Common myeloid progenitor, CD34-positive (primary cell): ENCODE results near the gene ZNF526.

Source experiments
- CTCF ChIA-PET: fragments of 350-600 bp; sonication (Branson Sonifier 250); formaldehyde crosslinking; loops from one replicate; lab custom pipeline; 2021; ENCODE audit warnings: antibody characterized with exemption; lab: Charles Lee
- POLR2A ChIA-PET: fragments of 350-600 bp; sonication (Branson Sonifier 250); formaldehyde crosslinking; loops from one replicate; lab custom pipeline; 2021; ENCODE audit warnings: antibody characterized with exemption; lab: Charles Lee
- DNase-seq, 3 donors: peaks; one replicate each; pipeline versions ENCODE4 v3.0.0 to v3.0.0-alpha.2; 2013
- H3K27ac ChIP-seq, 2 experiments: 1 replicate in 1 of 2; 2 replicates in 1 of 2; pipeline ENCODE4 v1.7.0; 2013; ENCODE audit warnings: inconsistent platforms in 2 of 2, low read length in 2 of 2, mild to moderate bottlenecking in 2 of 2, low read depth in 1 of 2, moderate library complexity in 1 of 2; ENCODE audit not compliant: severe bottlenecking in 2 of 2, insufficient read depth in 1 of 2, poor library complexity in 1 of 2
- H3K27me3 ChIP-seq, 5 experiments: replicated peaks in 2 of 5; 1 replicate in 3 of 5; 2 replicates in 2 of 5; pipeline versions ENCODE4 v1.6.1 to v1.7.0; 2013; ENCODE audit warnings: low read length in 4 of 5, mild to moderate bottlenecking in 2 of 5, moderate library complexity in 2 of 5, inconsistent platforms in 1 of 5; ENCODE audit not compliant: insufficient read depth in 5 of 5, control insufficient read depth in 4 of 5
- H3K36me3 ChIP-seq, 4 experiments: 1 replicate in 2 of 4; 2 replicates in 2 of 4; pipeline versions ENCODE4 v1.6.1 to v1.7.0; 2013; ENCODE audit warnings: low read length in 3 of 4, control low read depth in 1 of 4, mild to moderate bottlenecking in 1 of 4; ENCODE audit not compliant: control insufficient read depth in 4 of 4, insufficient read depth in 4 of 4
- H3K4me1 ChIP-seq, 4 experiments: 1 replicate in 3 of 4; 2 replicates in 1 of 4; pipeline versions ENCODE4 v1.6.1 to v1.7.1; 2013; ENCODE audit warnings: low read length in 3 of 4, mild to moderate bottlenecking in 3 of 4, control low read depth in 1 of 4, inconsistent platforms in 1 of 4, moderate library complexity in 1 of 4; ENCODE audit not compliant: control insufficient read depth in 4 of 4, insufficient read depth in 4 of 4; ENCODE audit errors: control extremely low read depth in 1 of 4
- H3K4me3 ChIP-seq, 7 experiments: 1 replicate in 4 of 7; 2 replicates in 3 of 7; pipeline versions ENCODE4 v1.5.1 to v1.7.0; 2013; ENCODE audit warnings: mild to moderate bottlenecking in 7 of 7, low read length in 6 of 7, moderate library complexity in 6 of 7, inconsistent platforms in 2 of 7, low read depth in 2 of 7, control low read depth in 1 of 7; ENCODE audit not compliant: insufficient read depth in 4 of 7, control insufficient read depth in 1 of 7; ENCODE audit errors: extremely low read depth in 1 of 7
- H3K9me3 ChIP-seq, 5 experiments: 1 replicate in 4 of 5; 2 replicates in 1 of 5; pipeline versions ENCODE4 v1.6.1 to v1.7.1; 2013; ENCODE audit warnings: low read length in 4 of 5, mild to moderate bottlenecking in 2 of 5, inconsistent platforms in 1 of 5, low read depth in 1 of 5, moderate library complexity in 1 of 5; ENCODE audit not compliant: control insufficient read depth in 4 of 5, insufficient read depth in 2 of 5; ENCODE audit errors: control extremely low read depth in 1 of 5
- WGBS: methylation state at CpG from one replicate; pipeline ENCODE4 v1.1.5; 2013; ENCODE audit not compliant: insufficient coverage; 5-methylcytosine and 5-hydroxymethylcytosine counted together

The ZNF526 gene

DNA sequence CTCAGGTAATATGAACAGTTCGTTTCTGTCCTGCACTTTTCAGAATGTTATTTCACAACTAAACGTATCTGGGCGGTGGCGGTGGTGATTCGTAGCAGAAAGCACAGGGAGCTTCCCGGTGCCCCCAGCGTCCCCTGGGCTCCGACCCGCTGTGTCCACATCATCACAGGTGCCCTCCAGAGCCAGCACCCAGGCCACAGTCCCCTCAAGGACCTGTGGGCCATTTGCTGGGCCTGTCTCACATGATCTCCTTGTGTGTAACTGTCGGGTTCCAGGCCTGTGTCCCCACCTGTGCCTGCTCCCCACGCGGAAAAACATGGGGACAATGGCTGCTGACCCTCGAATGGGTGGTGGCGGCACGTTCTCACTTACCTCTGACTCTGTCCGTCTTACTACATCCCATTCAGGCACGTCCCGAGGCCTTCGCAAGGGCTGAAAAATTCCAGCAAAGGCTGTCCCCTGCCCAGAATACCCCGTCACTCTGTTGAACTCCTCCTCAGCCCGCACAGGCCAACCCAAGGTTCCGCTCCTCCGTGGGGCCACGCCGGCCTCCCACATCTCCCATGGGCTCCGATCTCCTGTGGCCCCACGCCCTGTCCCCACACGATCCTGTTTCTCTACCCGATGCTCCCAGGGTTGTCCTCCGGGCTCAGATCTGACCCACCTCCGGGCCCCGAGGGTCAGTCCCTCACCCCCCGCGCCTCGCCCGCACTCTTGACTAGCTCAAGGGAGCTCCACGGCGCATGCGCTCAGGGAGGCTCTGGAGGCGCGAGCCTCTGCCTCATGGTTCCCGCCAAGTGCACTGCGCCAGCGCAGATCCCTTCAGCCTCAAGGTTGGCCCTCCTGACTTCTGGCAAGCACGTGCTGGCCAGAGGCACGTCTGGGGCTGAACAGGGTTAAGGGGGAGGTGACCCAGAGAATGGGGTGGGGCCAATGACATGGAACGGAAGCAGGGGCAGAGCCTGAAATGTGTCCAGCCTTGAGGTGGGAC, 23.8 kb upstream of the ZNF526 start:
- no peak overlapping the region for H3K27ac ChIP-seq
- H3K9me3 ChIP-seq, result peaks cover 0 to 3% (median 0%) of the 10 kb centered on the region in 5 experiments
- H3K4me3 ChIP-seq, result no peak overlapping the region
- ChIA-PET POLR2A (no interaction called here), CTCF (interaction anchor here (0.9 to 4.4 kb wide), 3 partner anchors 7 to 16 kb away, joined by 3 to 35 read pairs (median 4); no protein-coding TSS in a partner anchor)
- WGBS, result 96% methylated on average over 45 of the region's 47 CpGs
- H3K4me1 ChIP-seq, result peaks cover 25 to 58% (median 55%) of the 10 kb centered on the region in 4 experiments
- peak in 1 of 3 donors; percentile 29 for DNase-seq
- H3K27me3 ChIP-seq, result no peaks in the 10 kb centered on the region
- H3K36me3 ChIP-seq, result peaks cover 0 to 13% (median 7%) of the 10 kb centered on the region in 4 experiments

DNA sequence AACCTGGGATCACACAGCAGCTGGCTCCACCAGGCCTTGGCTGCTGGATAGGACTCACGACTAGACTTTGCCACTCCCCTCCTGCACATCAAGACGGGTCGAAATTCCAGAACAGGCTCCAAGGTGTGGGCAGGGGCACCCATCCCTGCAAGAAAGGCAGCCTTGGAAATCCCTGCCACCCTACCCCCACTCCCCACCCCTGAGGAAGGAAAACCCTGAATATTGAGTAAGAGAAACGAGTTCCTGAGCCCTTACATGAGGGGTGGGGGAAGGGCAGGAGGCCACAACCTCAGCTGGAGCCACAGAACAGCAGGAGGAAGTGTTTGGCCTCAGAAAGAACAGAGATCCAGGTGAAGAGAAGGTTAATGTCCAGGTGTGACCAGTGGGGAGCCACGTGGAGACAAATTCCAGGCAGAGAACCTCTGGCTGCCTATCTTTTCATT, 22.7 kb upstream of the ZNF526 start:
- POLR2A ChIA-PET, result interaction anchor here (0.8 kb wide), 1 partner anchor 72 kb away, joined by 3 read pairs; no protein-coding TSS in a partner anchor
- peak in 2 of 3 donors; percentile 61 to 63 for DNase-seq
- H3K4me1 ChIP-seq, result peaks cover 28 to 64% (median 61%) of the 10 kb centered on the region in 4 experiments
- H3K9me3 ChIP-seq, result peaks cover 0 to 3% (median 0%) of the 10 kb centered on the region in 5 experiments
- CTCF ChIA-PET, result interaction anchor here (0.8 to 4.4 kb wide), 8 partner anchors 9 to 106 kb away, joined by 3 to 35 read pairs (median 5); partner anchors contain the start of gene ZNF526
- no peak overlapping the region for H3K27ac ChIP-seq
- no CpG with 5 or more reads among the region's 5 CpGs for WGBS
- peaks cover 0 to 16% (median 8%) of the 10 kb centered on the region in 4 experiments for H3K36me3 ChIP-seq
- H3K4me3 ChIP-seq, result peak overlapping the region in 4 of 7 experiments; percentile 19 to 51 (median 44)
- H3K27me3 ChIP-seq, result no peaks in the 10 kb centered on the region

DNA sequence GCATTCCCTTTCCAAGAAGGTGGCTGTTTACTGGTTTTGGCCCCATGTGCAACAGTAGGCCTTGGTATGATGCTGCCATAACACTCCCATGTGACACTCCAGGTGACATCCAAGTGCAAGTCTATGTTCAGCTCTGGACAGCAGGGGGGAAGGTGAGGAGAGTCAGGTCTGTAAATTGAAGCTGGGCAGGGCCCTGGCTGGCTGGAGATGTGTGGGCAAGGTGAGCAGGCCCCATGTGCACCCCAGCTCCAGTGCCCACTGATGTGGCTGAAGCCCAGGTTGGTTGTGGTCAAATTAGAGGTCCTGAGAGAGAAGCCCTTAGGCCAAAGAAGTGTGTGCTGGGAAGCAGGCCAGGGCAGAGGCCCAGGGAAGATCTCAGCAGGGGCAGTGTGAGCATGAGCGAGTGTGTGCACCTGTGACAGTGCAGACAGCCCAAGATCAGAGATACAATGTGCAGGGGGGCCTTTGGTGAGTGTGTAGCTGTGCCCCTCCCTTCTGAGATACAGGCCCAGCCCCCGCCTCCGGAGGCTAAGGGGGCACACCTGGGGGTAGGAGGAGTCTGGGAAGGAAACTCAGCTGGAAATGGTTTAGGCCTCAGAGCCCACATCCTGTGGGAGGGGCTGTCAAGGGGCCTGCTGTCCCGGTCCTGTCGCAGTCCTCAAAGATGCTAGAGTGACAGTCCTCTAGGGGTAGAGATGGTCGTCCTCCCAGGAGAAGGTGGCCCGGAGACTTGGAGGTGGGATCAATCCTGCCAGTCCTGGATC, 21.3 kb upstream of the ZNF526 start:
- H3K27me3 ChIP-seq, result no peaks in the 10 kb centered on the region
- H3K27ac ChIP-seq, result peak overlapping the region; percentile 12 to 55
- peak; percentile 72 to 89 (median 87) for DNase-seq
- ChIA-PET CTCF (interaction anchor here (0.6 to 4.4 kb wide), 16 partner anchors 10 to 761 kb away, joined by 3 to 35 read pairs (median 5); partner anchors contain the start of genes POU2F2 and ZNF526), POLR2A (interaction anchor here (0.7 to 1.5 kb wide), 4 partner anchors 18 to 47 kb away, joined by 3 to 4 read pairs (median 3); partner anchors contain the start of gene ZNF526)
- H3K9me3 ChIP-seq, result no peaks in the 10 kb centered on the region
- peak overlapping the region in 6 of 7 experiments; percentile 27 to 60 (median 53) for H3K4me3 ChIP-seq
- H3K4me1 ChIP-seq, result peaks cover 35 to 78% (median 70%) of the 10 kb centered on the region in 4 experiments
- peaks cover 0 to 30% (median 18%) of the 10 kb centered on the region in 4 experiments for H3K36me3 ChIP-seq
- 0% methylated on average over 5 of the region's 7 CpGs for WGBS

DNA sequence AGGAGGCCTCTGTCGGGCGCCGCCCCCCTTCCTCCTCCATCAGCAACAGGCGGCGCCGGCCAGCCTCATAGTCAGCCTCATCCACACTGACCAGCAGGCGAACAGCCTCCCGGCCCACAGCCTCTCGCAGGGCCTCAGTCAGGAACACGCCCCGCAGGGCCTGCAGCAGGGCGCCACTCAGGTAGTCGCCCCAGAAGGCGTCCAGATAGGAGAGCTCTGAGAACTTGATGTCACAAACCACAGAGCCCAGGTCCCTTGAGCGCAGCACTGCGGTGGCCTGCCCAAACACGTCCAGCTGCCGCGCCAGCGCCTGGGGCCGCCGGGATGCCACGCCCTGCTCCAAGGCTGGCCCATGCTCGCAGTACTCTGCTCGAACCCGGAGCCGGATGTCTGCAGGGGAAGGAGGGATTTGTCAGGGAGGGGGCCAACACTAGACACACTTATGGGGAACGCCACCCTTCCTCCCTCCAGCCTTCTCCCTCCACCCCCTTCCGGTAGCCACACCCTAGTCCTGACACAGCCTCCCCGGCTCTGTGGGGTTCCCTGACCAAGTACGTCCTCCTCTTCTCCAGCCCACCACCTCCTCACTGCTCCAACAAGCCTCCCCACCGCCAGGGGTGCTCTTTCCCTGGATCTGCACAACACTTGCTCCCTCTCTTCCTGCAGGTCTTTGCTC, 20.5 kb upstream of the ZNF526 start:
- Histone ChIP-seq H3K27me3 (no peaks in the 10 kb centered on the region), H3K27ac (peak overlapping the region; percentile 12 to 55), H3K4me1 (peaks cover 35 to 78% (median 70%) of the 10 kb centered on the region in 4 experiments), H3K36me3 (peaks cover 0 to 36% (median 22%) of the 10 kb centered on the region in 4 experiments), H3K9me3 (no peaks in the 10 kb centered on the region), H3K4me3 (peak overlapping the region in 6 of 7 experiments; percentile 27 to 60 (median 53))
- peak; percentile 68 to 87 (median 75) for DNase-seq
- WGBS, result 0% methylated on average over 10 of the region's 32 CpGs
- ChIA-PET CTCF (interaction anchor here (0.6 to 4.4 kb wide), 12 partner anchors 8 to 96 kb away, joined by 3 to 35 read pairs (median 6); partner anchors contain the start of genes POU2F2 and ZNF526), POLR2A (interaction anchor here (0.7 to 1.5 kb wide), 3 partner anchors 17 to 46 kb away, joined by 3 read pairs; partner anchors contain the start of gene ZNF526)

DNA sequence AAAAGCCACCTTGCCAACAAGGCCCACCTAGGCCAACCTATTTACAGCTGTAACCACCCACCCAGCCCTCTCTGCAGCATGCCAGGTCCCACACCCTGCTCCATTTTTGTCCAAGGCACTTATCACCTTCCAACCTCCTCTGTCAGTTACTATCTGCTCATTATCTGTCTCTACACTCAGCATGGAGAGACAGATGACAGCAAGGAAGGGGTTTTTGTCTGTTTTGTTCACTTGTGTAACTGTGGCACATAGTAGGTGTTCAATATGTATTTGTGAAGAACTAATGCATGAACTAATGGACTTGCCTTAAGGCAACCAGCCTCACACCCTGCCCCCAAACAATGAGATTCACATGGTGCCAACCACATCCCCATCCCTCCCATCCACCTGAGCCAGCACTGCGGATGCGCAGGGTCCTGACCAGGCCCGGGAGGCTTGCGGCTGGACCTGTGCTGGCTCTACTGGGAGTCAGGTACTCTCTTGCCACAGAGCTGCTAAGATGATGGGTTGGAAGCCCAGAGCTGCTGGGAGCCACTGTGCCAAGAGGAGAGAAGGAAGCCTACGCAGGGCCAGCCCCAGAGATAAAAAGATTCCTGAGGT, 19.9 kb upstream of the ZNF526 start:
- H3K4me1 ChIP-seq, result peaks cover 35 to 76% (median 70%) of the 10 kb centered on the region in 4 experiments
- ChIA-PET POLR2A (interaction anchor here (1.0 kb wide), 1 partner anchor 20 kb away, joined by 3 read pairs; the partner anchor contains the start of gene ZNF526), CTCF (interaction anchor here (1.1 to 4.4 kb wide), 10 partner anchors 8 to 68 kb away, joined by 3 to 35 read pairs (median 5); partner anchors contain the start of genes GSK3A, POU2F2 and ZNF526)
- no peaks in the 10 kb centered on the region for H3K27me3 ChIP-seq
- WGBS, result 79% methylated on average over 3 of the region's 5 CpGs
- DNase-seq, result no peak
- H3K4me3 ChIP-seq, result peak overlapping the region in 6 of 7 experiments; percentile 27 to 60 (median 48)
- peak overlapping the region in 1 of 2 experiments; percentile 55 for H3K27ac ChIP-seq
- H3K36me3 ChIP-seq, result peaks cover 3 to 42% (median 24%) of the 10 kb centered on the region in 4 experiments
- H3K9me3 ChIP-seq, result no peaks in the 10 kb centered on the region
